Measurements from ENCODE around the gene MYO7B. TPM values are rescaled to one million over a fixed set of nuclear protein-coding genes. Genes with fewer than 3 reads are reported as not detected.

MYO7B gene
- total and polyA plus RNA-seq, 8 donors = under 0.01 to 155 (median 0.48) TPM; not detected in 2

DNA sequence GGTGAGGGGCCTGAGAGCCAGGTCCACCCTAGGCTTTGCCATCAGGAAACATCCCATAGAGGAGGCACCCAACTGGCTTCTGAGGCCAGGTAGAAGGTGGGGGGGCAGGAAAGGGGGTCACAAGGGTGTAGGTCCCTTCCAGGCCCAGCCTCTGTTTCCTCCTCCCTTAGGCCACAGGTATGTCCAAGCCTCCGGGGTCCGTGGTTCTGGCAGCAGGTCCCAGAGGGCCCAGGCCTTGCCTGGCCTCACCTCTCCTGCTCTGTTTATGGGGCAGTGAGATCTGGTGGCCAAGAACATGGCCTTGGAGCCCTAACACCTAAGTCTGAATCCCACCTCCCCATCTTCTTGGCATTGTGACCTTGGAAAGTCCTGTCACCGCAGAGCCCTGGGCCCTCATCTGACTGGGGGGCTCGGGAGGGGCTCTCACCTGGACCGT is 88.9 kb downstream of the MYO7B start:
- peaks cover 0 to 65% (median 9%) of the 10 kb centered on the region in 3 donors for H3K27me3 ChIP-seq
- DNase-seq = no peak
- H3K9me3 ChIP-seq = no peaks in the 10 kb centered on the region
- TF ChIP-seq POLR2A (IDR thresholded peaks at IDR 0.05) = no peak
- TF ChIP-seq POLR2AphosphoS5 (IDR thresholded peaks at IDR 0.05) = no peak
- TF ChIP-seq EP300 (IDR thresholded peaks at IDR 0.05) = no peak
- TF ChIP-seq CTCF (IDR thresholded peaks at IDR 0.05) = no peak
- no peaks in the 10 kb centered on the region for H3K36me3 ChIP-seq
- intact Hi-C loops (cut with DNase I; ENCODE audit: low total_unique reads) = no loop called here
- H3K27ac ChIP-seq = no peak overlapping the region
- H3K4me3 ChIP-seq = no peak overlapping the region
- 79 to 95% (median 90%) methylated on average over 4 to 5 of the region's 5 CpGs; no CpG with 5 or more reads in 1 of the 5 donors for WGBS, 5 donors
- H3K4me1 ChIP-seq = no peaks in the 10 kb centered on the region

DNA sequence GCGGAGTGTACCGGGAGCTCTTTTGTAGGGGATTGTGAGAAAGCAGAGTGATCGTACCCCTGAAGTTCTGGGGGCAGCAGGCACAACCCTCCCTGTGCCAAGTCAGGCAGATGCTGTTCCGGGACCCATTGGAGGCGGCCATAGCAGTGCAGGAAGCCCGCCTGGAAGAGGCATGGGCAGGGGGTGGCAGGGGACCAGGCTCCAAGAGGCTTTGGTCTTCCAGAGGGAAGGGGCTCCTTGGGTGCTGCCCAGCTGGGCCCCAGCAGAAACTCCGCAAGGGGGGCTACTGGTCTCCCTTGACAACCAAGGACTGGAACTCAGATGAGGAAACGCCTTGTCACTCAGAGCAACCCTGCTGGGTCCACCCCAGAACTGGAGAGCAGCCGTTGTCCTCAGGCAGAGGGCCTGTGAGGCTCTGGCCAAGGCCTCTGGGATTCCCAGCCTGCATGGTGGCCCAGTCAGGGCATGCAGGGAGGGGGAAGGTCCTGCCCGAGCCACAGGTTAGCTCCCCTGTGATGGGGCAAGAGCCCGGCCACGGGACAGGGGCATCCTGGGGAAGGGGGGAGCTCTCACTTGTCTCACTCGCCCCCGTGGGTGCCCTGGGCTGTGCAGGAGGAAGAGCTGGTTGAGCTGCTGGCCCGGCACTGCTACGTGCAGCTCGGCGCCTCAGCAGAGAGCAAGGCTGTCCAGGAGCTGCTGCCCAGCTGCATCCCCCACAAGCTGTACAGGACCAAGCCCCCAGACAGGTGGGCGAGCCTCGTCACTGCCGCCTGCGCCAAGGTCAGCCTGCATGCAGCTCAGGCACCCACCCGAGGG is 89.5 kb downstream of the MYO7B start:
- Histone ChIP-seq H3K9me3 (no peaks in the 10 kb centered on the region), H3K36me3 (no peaks in the 10 kb centered on the region), H3K27me3 (peaks cover 0 to 59% (median 9%) of the 10 kb centered on the region in 3 donors), H3K4me1 (no peaks in the 10 kb centered on the region), H3K4me3 (no peak overlapping the region), H3K27ac (no peak overlapping the region)
- 73 to 85% (median 82%) methylated on average over 5 to 23 of the region's 23 CpGs for WGBS, 5 donors
- TF ChIP-seq POLR2AphosphoS5 (IDR thresholded peaks at IDR 0.05) (no peak), CTCF (IDR thresholded peaks at IDR 0.05) (no peak), POLR2A (IDR thresholded peaks at IDR 0.05) (no peak), EP300 (IDR thresholded peaks at IDR 0.05) (no peak)
- no peak for DNase-seq
- intact Hi-C loops (cut with DNase I; ENCODE audit: low total_unique reads) = no loop called here

- Histone ChIP-seq H3K4me1 (peaks cover 0 to 5% (median 0%) of the 10 kb centered on the region in 4 donors), H3K27me3 (peaks cover 0 to 54% (median 9%) of the 10 kb centered on the region in 3 donors), H3K4me3 (no peak overlapping the region), H3K27ac (no peak overlapping the region), H3K36me3 (no peaks in the 10 kb centered on the region), H3K9me3 (no peaks in the 10 kb centered on the region)
- DNase-seq = no peak
- WGBS, 5 donors = 68 to 83% (median 81%) methylated on average over 1 to 2 of the region's 2 CpGs
- TF ChIP-seq POLR2AphosphoS5 (IDR thresholded peaks at IDR 0.05) (no peak), EP300 (IDR thresholded peaks at IDR 0.05) (no peak), CTCF (IDR thresholded peaks at IDR 0.05) (no peak), POLR2A (IDR thresholded peaks at IDR 0.05) (no peak)
- intact Hi-C loops (cut with DNase I; ENCODE audit: low total_unique reads) = no loop called here
Observed at GRCh38 chr2:127625572-127625951, 90.1 kb downstream of the MYO7B start.

- no peaks in the 10 kb centered on the region for H3K36me3 ChIP-seq
- H3K27ac ChIP-seq = no peak overlapping the region
- 47 to 66% (median 55%) methylated on average over 12 of the region's 12 CpGs for WGBS, 5 donors
- H3K4me3 ChIP-seq = no peak overlapping the region
- no peak for DNase-seq
- H3K4me1 ChIP-seq = peaks cover 0 to 10% (median 0%) of the 10 kb centered on the region in 4 donors
- H3K9me3 ChIP-seq = no peaks in the 10 kb centered on the region
- H3K27me3 ChIP-seq = peaks cover 0 to 54% (median 9%) of the 10 kb centered on the region in 3 donors
- intact Hi-C loops (cut with DNase I; ENCODE audit: low total_unique reads) = no loop called here
- TF ChIP-seq POLR2AphosphoS5 (IDR thresholded peaks at IDR 0.05) = no peak
- TF ChIP-seq POLR2A (IDR thresholded peaks at IDR 0.05) = no peak
- TF ChIP-seq CTCF (IDR thresholded peaks at IDR 0.05) = no peak
- TF ChIP-seq EP300 (IDR thresholded peaks at IDR 0.05) = no peak
Observed at GRCh38 chr2:127626175-127626574, 90.7 kb downstream of the MYO7B start.

Data from stomach (tissue), 9 donors.